Measurements from ENCODE around the gene MTOR. TPM values are rescaled to one million over a fixed set of nuclear protein-coding genes. Genes with fewer than 3 reads are reported as not detected.

MTOR gene
- total and polyA plus RNA-seq, 2 donors (not counting 1 experiment from before 2014, with no cell fraction given) = 30.7 to 50.7 TPM

- Mint-ChIP-seq H3K9me3 (ENCODE audit: insufficient read depth) (no peaks in the 10 kb centered on the region), H3K27ac (no peak overlapping the region), H3K4me3 (no peak overlapping the region), H3K4me1 (peaks cover 16% of the 10 kb centered on the region), H3K27me3 (no peaks in the 10 kb centered on the region)
- H3K4me3 ChIP-seq (ENCODE audit: control extremely low read depth in 1 of 5, extremely low read depth in 1 of 5, insufficient read depth in 1 of 5, low read depth in 2 of 5, low read length in 4 of 5) = no peak overlapping the region
- H3K9me3 ChIP-seq (ENCODE audit: control extremely low read depth in 1 of 3, control insufficient read depth in 2 of 3, insufficient read depth in 1 of 3, low read length in 2 of 3) = no peaks in the 10 kb centered on the region
- H3K79me2 ChIP-seq (ENCODE audit: control insufficient read depth, insufficient read depth, low read length) = no peaks in the 10 kb centered on the region
- 100% methylated on average over 1 of the region's 3 CpGs for WGBS (ENCODE audit: insufficient coverage)
- TF ChIP-seq EZH2 (IDR thresholded peaks at IDR 0.05; ENCODE audit: borderline replicate concordance, insufficient read depth, low read depth, low read length, poor library complexity, severe bottlenecking) (no peak), CTCF (IDR thresholded peaks at IDR 0.05) (no peak)
- H2AFZ ChIP-seq (ENCODE audit: insufficient read depth, low read depth, low read length, poor library complexity, severe bottlenecking) = no peak overlapping the region
- DNase-seq (no peak), ATAC-seq (ENCODE audit: low read depth) (no peak)
- CTCF ChIA-PET = interaction anchor here (1.8 kb wide), 1 partner anchor 512 kb away, joined by 4 read pairs; the partner anchor contains the start of gene FBXO6
- no peak overlapping the region for H3K9ac ChIP-seq (ENCODE audit: low read length)
- H3K27me3 ChIP-seq (replicated peaks in 1 of 4; ENCODE audit: control extremely low read depth in 1 of 4, control insufficient read depth in 3 of 4, insufficient read depth in 4 of 4, low read length in 3 of 4) = no peaks in the 10 kb centered on the region
- H3K4me2 ChIP-seq (replicated peaks; ENCODE audit: low read depth, low read length, poor library complexity, severe bottlenecking) = no peak overlapping the region
- H4K20me1 ChIP-seq (ENCODE audit: control insufficient read depth, insufficient read depth, low read length, poor library complexity, severe bottlenecking) = no peaks in the 10 kb centered on the region
- intact Hi-C loops (cut with micrococcal nuclease) = no loop called here
- H3K4me1 ChIP-seq (ENCODE audit: control insufficient read depth in 2 of 2, insufficient read depth in 2 of 2, low read length in 2 of 2) = peaks cover 0 to 20% of the 10 kb centered on the region in 2 donors
- H3K36me3 ChIP-seq (replicated peaks in 1 of 2; ENCODE audit: control extremely low read depth in 1 of 2, control insufficient read depth in 1 of 2, extremely low read depth in 1 of 2, insufficient read depth in 2 of 2, low read length in 1 of 2) = peaks cover 6 to 74% of the 10 kb centered on the region in 2 experiments
- POLR2A ChIA-PET = interaction anchor here (0.5 kb wide), 1 partner anchor 450 kb away, joined by 4 read pairs; no protein-coding TSS in a partner anchor
- no peak overlapping the region for H3K27ac ChIP-seq (ENCODE audit: low read length in 2 of 2)
Observed at GRCh38 chr1:11153184-11153583, 109.2 kb downstream of the MTOR start.

- H3K9me3 Mint-ChIP-seq (ENCODE audit: insufficient read depth) = no peaks in the 10 kb centered on the region
- no peak overlapping the region for H3K4me3 Mint-ChIP-seq
- Histone ChIP-seq H2AFZ (ENCODE audit: insufficient read depth, low read depth, low read length, poor library complexity, severe bottlenecking) (no peak overlapping the region), H3K36me3 (replicated peaks in 1 of 2; ENCODE audit: control extremely low read depth in 1 of 2, control insufficient read depth in 1 of 2, extremely low read depth in 1 of 2, insufficient read depth in 2 of 2, low read length in 1 of 2) (peaks cover 6 to 77% of the 10 kb centered on the region in 2 experiments), H3K9me3 (ENCODE audit: control extremely low read depth in 1 of 3, control insufficient read depth in 2 of 3, insufficient read depth in 1 of 3, low read length in 2 of 3) (no peaks in the 10 kb centered on the region), H3K27ac (ENCODE audit: low read length in 2 of 2) (no peak overlapping the region), H3K4me1 (ENCODE audit: control insufficient read depth in 2 of 2, insufficient read depth in 2 of 2, low read length in 2 of 2) (peaks cover 0 to 16% of the 10 kb centered on the region in 2 donors), H3K27me3 (replicated peaks in 1 of 4; ENCODE audit: control extremely low read depth in 1 of 4, control insufficient read depth in 3 of 4, insufficient read depth in 4 of 4, low read length in 3 of 4) (no peaks in the 10 kb centered on the region), H3K4me3 (ENCODE audit: control extremely low read depth in 1 of 5, extremely low read depth in 1 of 5, insufficient read depth in 1 of 5, low read depth in 2 of 5, low read length in 4 of 5) (no peak overlapping the region), H3K4me2 (replicated peaks; ENCODE audit: low read depth, low read length, poor library complexity, severe bottlenecking) (no peak overlapping the region), H4K20me1 (ENCODE audit: control insufficient read depth, insufficient read depth, low read length, poor library complexity, severe bottlenecking) (no peaks in the 10 kb centered on the region), H3K9ac (ENCODE audit: low read length) (no peak overlapping the region), H3K79me2 (ENCODE audit: control insufficient read depth, insufficient read depth, low read length) (no peaks in the 10 kb centered on the region)
- no peak for ATAC-seq (ENCODE audit: low read depth)
- CTCF ChIA-PET = interaction anchor here (1.8 kb wide), 1 partner anchor 512 kb away, joined by 4 read pairs; the partner anchor contains the start of gene FBXO6
- POLR2A ChIA-PET = interaction anchor here (0.5 kb wide), 1 partner anchor 451 kb away, joined by 4 read pairs; no protein-coding TSS in a partner anchor
- TF ChIP-seq EZH2 (IDR thresholded peaks at IDR 0.05; ENCODE audit: borderline replicate concordance, insufficient read depth, low read depth, low read length, poor library complexity, severe bottlenecking) = no peak
- TF ChIP-seq CTCF (IDR thresholded peaks at IDR 0.05) = no peak
- intact Hi-C loops (cut with micrococcal nuclease) = no loop called here
- no peak for DNase-seq
- no peak overlapping the region for H3K27ac Mint-ChIP-seq
- H3K4me1 Mint-ChIP-seq = peaks cover 12% of the 10 kb centered on the region
- WGBS (ENCODE audit: insufficient coverage) = 100% methylated on average over 8 of the region's 9 CpGs
- no peaks in the 10 kb centered on the region for H3K27me3 Mint-ChIP-seq
Observed at GRCh38 chr1:11152755-11153154, 109.6 kb downstream of the MTOR start.
